HepG2 (cell line): ENCODE results near the gene ZNF530. TPM values are rescaled to one million over a fixed set of nuclear protein-coding genes. Genes with fewer than 3 reads are reported as not detected.

Experiments
- ATAC-seq: fragments of 200-7000 bp; cut with Tn5 transposase; 3 replicates; pipeline ENCODE4 v1.9.1; 2020; ENCODE audit warnings: mild to moderate bottlenecking, moderate library complexity
- Bru-seq: library from RNA; stranded (reverse); fragments of 400-500 nt; gene quantifications from one replicate; lab custom pipeline; 2021; lab: Mats Ljungman, UMichigan
- BruChase-seq, 2 experiments: library from RNA; stranded (reverse); fragments of 400-500 nt; gene quantifications; one replicate each; lab custom pipeline; 2021; lab: Mats Ljungman, UMichigan
- BruUV-seq: library from RNA; stranded (reverse); fragments of 400-500 nt; replicated peaks from 2 replicates; lab custom pipeline; 2021; lab: Mats Ljungman, UMichigan
- CTCF ChIA-PET: fragments of 300-600 bp; formaldehyde crosslinking; extraction: SDS; loops from one replicate; lab custom pipeline; 2021; ENCODE audit warnings: low total read pairs, inconsistent platforms, low intra/inter-chr PET ratio; lab: Yijun Ruan, JAX
- POLR2A ChIA-PET: fragments of 350-600 bp; sonication (Branson Sonifier 250); formaldehyde crosslinking; loops from one replicate; lab custom pipeline; 2020; ENCODE audit warnings: antibody characterized with exemption, inconsistent platforms; lab: Yijun Ruan, JAX
- DNase-seq: peaks from one replicate; pipeline ENCODE4 v3.0.0-alpha.2; 2015; ENCODE audit warnings: low spot score
- FAIRE-seq: peaks from 3 replicates; lab custom pipeline; 2011; peaks lifted over from hg19 to GRCh38; lab: Jason Lieb, UNC
- H2AFZ ChIP-seq: one replicate; pipeline ENCODE4 v1.6.1; 2011; ENCODE audit warnings: low read length, inconsistent platforms
- H3K27ac ChIP-seq: fragments of 300-600 bp; 3 replicates; pipeline ENCODE4 v1.8.0; 2011; ENCODE audit warnings: mixed run types, mild to moderate bottlenecking, mixed read lengths, low read length, inconsistent platforms; ENCODE audit not compliant: insufficient read depth; ENCODE audit errors: extremely low read length
- H3K27me3 ChIP-seq, 2 experiments: fragments of 200-600 bp in 1 of 2; 2 replicates in 1 of 2; 3 replicates in 1 of 2; pipeline versions ENCODE4 v1.6.0 to v1.8.0; 2011; ENCODE audit warnings: low read length in 2 of 2, mild to moderate bottlenecking in 2 of 2, moderate library complexity in 2 of 2, inconsistent platforms in 1 of 2; ENCODE audit not compliant: insufficient read depth in 2 of 2, control insufficient read depth in 1 of 2
- H3K36me3 ChIP-seq, 2 experiments: fragments of 200-600 bp in 1 of 2; replicated peaks in 1 of 2; 2 replicates in 1 of 2; 3 replicates in 1 of 2; pipeline versions ENCODE4 v1.5.1 to v1.8.0; 2011; ENCODE audit warnings: low read length in 2 of 2, inconsistent platforms in 1 of 2; ENCODE audit not compliant: insufficient read depth in 2 of 2, control insufficient read depth in 1 of 2
- H3K4me1 ChIP-seq: 2 replicates; pipeline ENCODE4 v1.5.1; 2012; ENCODE audit warnings: low read length, inconsistent platforms; ENCODE audit not compliant: insufficient read depth
- H3K4me2 ChIP-seq: 2 replicates; pipeline ENCODE4 v1.6.0; 2011; ENCODE audit warnings: low read depth, low read length, inconsistent platforms
- H3K4me3 ChIP-seq, 3 experiments: fragments of 200-600 bp in 1 of 3; sonication (generic), shearing (Covaris generic) in 1 of 3; replicated peaks in 1 of 3; 2 replicates each; pipeline ENCODE4 v1.5.1; 2011 to 2016; ENCODE audit warnings: low read length in 3 of 3, inconsistent platforms in 2 of 3, low read depth in 2 of 3, mild to moderate bottlenecking in 2 of 3, control low read depth in 1 of 3, mixed read lengths in 1 of 3; ENCODE audit not compliant: insufficient read depth in 1 of 3
- H3K79me2 ChIP-seq: one replicate; pipeline ENCODE4 v1.6.1; 2011; ENCODE audit warnings: low read length, inconsistent platforms; ENCODE audit not compliant: insufficient read depth
- H3K9ac ChIP-seq: 2 replicates; pipeline ENCODE4 v1.6.0; 2011; ENCODE audit warnings: mild to moderate bottlenecking, low read depth, low read length, inconsistent platforms; ENCODE audit not compliant: insufficient read depth
- H3K9me3 ChIP-seq: 2 replicates; pipeline ENCODE4 v1.5.1; 2012; ENCODE audit warnings: mild to moderate bottlenecking, low read length
- H4K20me1 ChIP-seq: 2 replicates; pipeline ENCODE4 v1.6.0; 2011; ENCODE audit warnings: inconsistent platforms, mild to moderate bottlenecking, low read length, moderate library complexity; ENCODE audit not compliant: insufficient read depth
- BRCA1 ChIP-seq: sonication (generic); formaldehyde crosslinking; IDR thresholded peaks from 2 replicates; pipeline ENCODE4 v1.4.0; 2020; ENCODE audit warnings: missing genetic modification reagents
- DNMT1 ChIP-seq: sonication (generic); formaldehyde crosslinking; IDR thresholded peaks from 2 replicates; pipeline ENCODE4 v1.5.1; 2020; ENCODE audit warnings: mild to moderate bottlenecking, missing genetic modification reagents
- HNF4A ChIP-seq: sonication (generic); formaldehyde crosslinking; IDR thresholded peaks from 2 replicates; pipeline ENCODE4 v1.4.0; 2020; ENCODE audit warnings: missing genetic modification reagents
- MTF2 ChIP-seq: sonication (generic); formaldehyde crosslinking; IDR thresholded peaks from 2 replicates; pipeline ENCODE4 v1.5.0; 2020; ENCODE audit warnings: missing genetic modification reagents, borderline replicate concordance
- NR2F2 ChIP-seq: IDR thresholded peaks from 2 replicates; pipeline ENCODE4 v1.6.1; 2012; ENCODE audit warnings: low read depth, inconsistent platforms, borderline replicate concordance
- SIX4 ChIP-seq: sonication (generic); formaldehyde crosslinking; IDR thresholded peaks from 2 replicates; pipeline ENCODE4 v1.4.0; 2020; ENCODE audit warnings: missing genetic modification reagents
- THAP11 ChIP-seq: IDR thresholded peaks from 2 replicates; pipeline ENCODE4 v1.6.1; 2016; ENCODE audit warnings: missing biosample characterization, missing genetic modification reagents
- THYN1 ChIP-seq: sonication (generic); formaldehyde crosslinking; IDR thresholded peaks from 2 replicates; pipeline ENCODE4 v1.8.1; 2023; ENCODE audit warnings: low read depth, mild to moderate bottlenecking, moderate library complexity, missing genetic modification reagents, borderline replicate concordance
- ZMAT5 ChIP-seq: sonication (generic); formaldehyde crosslinking; IDR thresholded peaks from 2 replicates; pipeline ENCODE4 v1.5.0; 2020; ENCODE audit warnings: mild to moderate bottlenecking, low read depth, missing genetic modification reagents, borderline replicate concordance
- ZNF17 ChIP-seq: sonication (generic); formaldehyde crosslinking; IDR thresholded peaks from 2 replicates; pipeline ENCODE4 v1.5.0; 2020; ENCODE audit warnings: mild to moderate bottlenecking, missing genetic modification reagents
- ZNF234 ChIP-seq: sonication (generic); formaldehyde crosslinking; conservative IDR thresholded peaks from 2 replicates; pipeline ENCODE4 v1.5.1; 2020; ENCODE audit warnings: mild to moderate bottlenecking, missing genetic modification reagents
- ZNF335 ChIP-seq: sonication (generic); formaldehyde crosslinking; IDR thresholded peaks from 2 replicates; pipeline ENCODE4 v1.4.0; 2020; ENCODE audit warnings: missing genetic modification reagents
- ZNF709 ChIP-seq: sonication (generic); formaldehyde crosslinking; IDR thresholded peaks from 2 replicates; pipeline ENCODE4 v1.5.0; 2020; ENCODE audit warnings: mild to moderate bottlenecking, missing genetic modification reagents
- WGBS: methylation state at CpG from one replicate; pipeline ENCODE4 v1.1.6; 2017; ENCODE audit warnings: low lambda C conversion rate; 5-methylcytosine and 5-hydroxymethylcytosine counted together
- in situ Hi-C: cut with HindIII; loops from 2 replicates; pipeline ENCODE4 v1.10.0; 2017; ENCODE audit warnings: low pct_unique_long_range_greater_than_20kb; ENCODE audit not compliant: extremely low pct_ligation_motif_present
- intact Hi-C: fragments of 100-400 bp; cut with micrococcal nuclease; formaldehyde crosslinking; loops from one replicate; pipeline ENCODE4 v1.10.0; 2022; ENCODE audit not compliant: unreplicated experiment
- long read RNA-seq, 2 experiments: library from RNA in 1 of 2; library from polyadenylated mRNA in 1 of 2; stranded (forward) in 1 of 2; unstranded in 1 of 2; transcript quantifications; one replicate each; pipeline ENCODE4 v2.0.0, GENCODE V29; 2019 to 2022
- polyA minus RNA-seq, 3 experiments: library from RNA; depleted of rRNA, polyadenylated mRNA; stranded (reverse); fragments of >200 nt; gene quantifications; 2 replicates each; pipeline ENCODE4 v1.2.3, GENCODE V29; 2011; ENCODE audit warnings: low replicate concordance in 1 of 3
- polyA plus RNA-seq, 8 experiments: library from polyadenylated mRNA; depleted of rRNA in 3 of 8; stranded (reverse) in 7 of 8; unstranded in 1 of 8; fragments of >200 nt; fragmentation: Illumina TruSeq in 4 of 8; extraction: Trizol in 4 of 8; gene quantifications; 2 replicates each; pipeline versions ENCODE4 v1.2.1 to v1.2.3, GENCODE V29; 2011 to 2016; ENCODE audit warnings: low read depth in 4 of 8, missing spikeins in 1 of 8, mixed read lengths in 1 of 8; ENCODE audit not compliant: insufficient read depth in 1 of 8
- total RNA-seq, 5 experiments: library from RNA; depleted of rRNA; stranded (reverse); fragments of >200 nt; fragmentation: Illumina TruSeq; extraction: Trizol; gene quantifications; 2 replicates each; pipeline ENCODE4 v1.2.3, GENCODE V29; 2016; ENCODE audit warnings: low read depth in 1 of 5

The ZNF530 gene
- 7.5 and 7.8 TPM in 2 replicates for total RNA-seq (2016; rRNA removed; fragmentation: Illumina TruSeq; extraction: Trizol)
- 1.1 and 2.2 TPM in 2 replicates for total RNA-seq (2016; cell fraction: cytosol; rRNA removed; fragmentation: Illumina TruSeq; extraction: Trizol; ENCODE audit: low read depth)
- total RNA-seq (2016; cell fraction: insoluble cytoplasmic fraction; rRNA removed; fragmentation: Illumina TruSeq; extraction: Trizol), result 6.9 and 8.6 TPM in 2 replicates
- 4.6 and 5.1 TPM in 2 replicates for total RNA-seq (2016; cell fraction: membrane; rRNA removed; fragmentation: Illumina TruSeq; extraction: Trizol)
- total RNA-seq (2016; cell fraction: nucleus; rRNA removed; fragmentation: Illumina TruSeq; extraction: Trizol), result 4.7 and 5.7 TPM in 2 replicates
- 1.1 and 1.6 TPM in 2 replicates for polyA plus RNA-seq (2011; rRNA removed)
- polyA plus RNA-seq (2011; cell fraction: cytosol; rRNA removed), result 0.99 TPM in 2 replicates
- polyA plus RNA-seq (2011; cell fraction: nucleus; rRNA removed), result 1.4 and 1.5 TPM in 2 replicates
- 0.95 and 1.4 TPM in 2 replicates for polyA plus RNA-seq (2012)
- 0.97 and 1.1 TPM in 2 replicates for polyA plus RNA-seq (2016; cell fraction: cytosol; fragmentation: Illumina TruSeq; extraction: Trizol; ENCODE audit: low read depth)
- polyA plus RNA-seq (2016; cell fraction: insoluble cytoplasmic fraction; fragmentation: Illumina TruSeq; extraction: Trizol; ENCODE audit: low read depth), result 3.3 and 3.7 TPM in 2 replicates
- 1.5 and 2.6 TPM in 2 replicates for polyA plus RNA-seq (2016; cell fraction: membrane; fragmentation: Illumina TruSeq; extraction: Trizol; ENCODE audit: low read depth)
- 7.8 and 9.6 TPM in 2 replicates for polyA plus RNA-seq (2016; cell fraction: nucleus; fragmentation: Illumina TruSeq; extraction: Trizol; ENCODE audit: insufficient read depth, low read depth)
- polyA minus RNA-seq (2011; rRNA and poly(A)+ RNA removed; ENCODE audit: low replicate concordance), result 4.0 and 4.5 TPM in 2 replicates
- polyA minus RNA-seq (2011; cell fraction: cytosol; rRNA and poly(A)+ RNA removed), result 0.97 and 1.4 TPM in 2 replicates
- polyA minus RNA-seq (2011; cell fraction: nucleus; rRNA and poly(A)+ RNA removed), result 3.1 and 3.7 TPM in 2 replicates
- percentile 52 among the genes with signal in this experiment for Bru-seq, nascent RNA
- BruChase-seq, experiment 1, labeled RNA remaining after a 6-hour chase, result percentile 47 among the genes with signal in this experiment
- percentile 54 among the genes with signal in this experiment for BruChase-seq, experiment 2, labeled RNA remaining after a 2-hour chase
- long read RNA-seq, experiment 1, partial matches to known transcripts, result 0 of 2 reads
- long read RNA-seq, experiment 1, other reads (novel, unspliced or antisense), result 1 of 2 reads
- long read RNA-seq, experiment 2, partial matches to known transcripts, result 0 of 3 reads
- long read RNA-seq, experiment 2, other reads (novel, unspliced or antisense), result 3 of 3 reads

DNA sequence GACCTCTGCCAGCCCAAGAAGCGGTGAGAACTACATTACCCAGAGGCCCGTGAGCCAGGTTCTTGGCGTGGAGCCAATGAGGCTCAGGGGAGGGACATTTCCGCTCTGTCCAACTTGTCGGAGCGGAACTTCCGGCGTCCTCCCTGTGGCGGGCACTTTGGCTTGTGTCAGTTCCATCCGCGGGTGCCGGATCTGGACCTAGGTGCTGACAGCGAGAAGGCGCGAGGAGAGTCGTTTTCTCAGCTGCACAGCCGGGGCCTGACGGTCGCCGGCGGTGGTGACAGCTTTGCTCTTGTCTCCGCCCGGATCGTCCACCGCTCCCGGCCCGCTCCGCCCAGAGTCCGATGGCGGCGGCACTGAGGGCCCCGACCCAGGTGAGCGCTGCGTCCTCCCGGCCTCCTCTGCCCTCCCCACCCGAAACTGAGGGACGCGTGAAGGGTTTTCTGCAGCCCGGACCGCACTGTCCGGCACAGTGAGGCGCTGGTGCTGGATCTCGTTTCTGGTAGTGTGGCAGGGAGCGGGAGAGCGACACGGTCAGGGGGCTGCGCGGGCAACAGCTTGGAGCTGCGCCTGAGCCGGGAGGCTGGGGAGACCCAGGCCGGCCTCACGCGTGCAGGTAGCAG lies at the start of gene ZNF530:
Gene ZNF530 (plus strand): TSS at position 125 of the 623 bp plus-strand sequence. CDS start 4,461 bp downstream, outside the sequence.
- POLR2A ChIA-PET, result no interaction called here
- peak; percentile 100 for TF ChIP-seq THAP11 (CRISPR knock-in tag)
- no peak for TF ChIP-seq NR2F2
- no peak for TF ChIP-seq DNMT1 (CRISPR knock-in tag)
- TF ChIP-seq BRCA1 (CRISPR knock-in tag), result no peak
- no peak; the same call in 1 of the 2 replicates for TF ChIP-seq HNF4A (CRISPR knock-in tag)
- TF ChIP-seq ZNF17, result no peak
- TF ChIP-seq ZMAT5 (CRISPR knock-in tag), result no peak
- no peak for TF ChIP-seq ZNF335 (CRISPR knock-in tag)
- TF ChIP-seq ZNF709 (CRISPR knock-in tag), result no peak
- TF ChIP-seq MTF2 (CRISPR knock-in tag), result no peak
- 0 out of 2 replicates have a peak, but pooled peaks have one; percentile 27 for TF ChIP-seq SIX4 (CRISPR knock-in tag)
- no peak for TF ChIP-seq ZNF234 (CRISPR knock-in tag)
- no peak for TF ChIP-seq THYN1

More for the DNA sequence above, at the start of gene ZNF530:
- DNase-seq, result peak; percentile 91
- 4% methylated on average over 5 of the region's 53 CpGs for WGBS
- Histone ChIP-seq H3K4me1 (peaks cover 19% of the 10 kb centered on the region), H3K4me3 (peak within 1 kb of the TSS; percentile 73 to 89 (median 80)), H3K27me3 (no peaks in the 10 kb centered on the region), H3K9ac (peak within 1 kb of the TSS; percentile 62), H3K27ac (peak within 1 kb of the TSS; percentile 14), H3K4me2 (peak within 1 kb of the TSS; percentile 89), H3K9me3 (no peaks in the 10 kb centered on the region), H2AFZ (peak within 1 kb of the TSS; percentile 58), H3K79me2 (peaks cover 6% of the 10 kb centered on the region), H4K20me1 (no peaks in the 10 kb centered on the region), H3K36me3 (no peaks in the 10 kb centered on the region; a peak in 2 of 5 replicates)
- FAIRE-seq, result peak; percentile 95
- intact Hi-C loops (loop anchor here (2.0 kb wide), 2 partner anchors 21 to 113 kb away; partner anchors contain the start of genes ZNF416 and ZNF419), in situ Hi-C loops (no loop called here)
- CTCF ChIA-PET, result no interaction called here
- BruUV-seq, result no TSS peak
- peak; percentile 99 for ATAC-seq
